HG03439 (cell line): Measurements from ENCODE around the gene MGAT4B.
"Not testable (repeated sequence)": the region's sequence is repeated elsewhere in the genome, so short reads cannot be mapped to it uniquely, and the experiment has no call there.

Experiments used
- ATAC-seq: cut with Tn5 transposase; IDR thresholded peaks from one replicate; pipeline ENCODE4 v1.9.1; 2021; ENCODE audit warnings: mild to moderate bottlenecking, moderate library complexity; ENCODE audit not compliant: unreplicated experiment

The MGAT4B gene

DNA sequence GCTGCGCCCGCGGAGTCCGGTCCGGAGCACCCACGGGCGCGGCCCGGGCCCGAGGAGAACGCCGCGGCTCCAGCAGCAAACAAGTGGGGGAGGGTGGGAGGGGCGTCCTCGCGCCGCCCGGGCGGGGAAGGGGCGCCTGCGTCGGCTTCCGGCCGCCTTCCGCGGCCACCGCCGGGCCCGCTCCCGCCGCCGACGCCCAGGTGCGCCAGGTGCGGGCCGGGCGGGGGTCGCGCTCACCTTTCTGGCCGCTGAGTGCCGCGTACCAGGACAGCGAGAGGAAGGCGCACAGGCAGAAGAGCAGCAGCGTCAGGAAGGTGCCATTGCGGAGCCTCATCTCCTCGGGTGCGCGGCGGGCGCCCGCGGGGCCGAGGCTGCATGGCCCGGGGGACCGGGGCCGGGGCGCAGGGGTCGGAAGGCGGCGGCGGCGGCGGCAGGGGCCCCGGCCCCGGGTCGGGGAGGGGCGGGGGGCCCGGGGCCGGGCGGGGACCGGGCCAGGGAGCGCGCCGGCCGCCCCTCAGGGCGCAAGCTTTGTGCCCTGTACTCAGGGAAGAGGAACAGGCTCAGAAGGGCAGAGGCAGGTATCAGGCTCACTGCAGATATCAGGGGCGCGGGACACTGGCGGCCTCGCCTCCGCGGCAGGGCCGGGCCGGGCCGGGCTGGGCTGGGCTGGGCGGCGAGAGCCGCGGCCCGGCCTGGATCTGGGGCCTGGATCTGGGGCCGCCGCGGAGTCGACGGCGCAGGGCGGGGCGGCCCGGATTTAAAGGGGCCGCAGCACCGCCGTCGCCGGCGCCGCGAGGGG is at the start of gene MGAT4B:
Gene MGAT4B, minus strand, starts transcription at position 617 of the 799 bp plus-strand sequence. Its CDS starts 283 bp downstream, at position 334.
- peak; percentile 53 for ATAC-seq

DNA sequence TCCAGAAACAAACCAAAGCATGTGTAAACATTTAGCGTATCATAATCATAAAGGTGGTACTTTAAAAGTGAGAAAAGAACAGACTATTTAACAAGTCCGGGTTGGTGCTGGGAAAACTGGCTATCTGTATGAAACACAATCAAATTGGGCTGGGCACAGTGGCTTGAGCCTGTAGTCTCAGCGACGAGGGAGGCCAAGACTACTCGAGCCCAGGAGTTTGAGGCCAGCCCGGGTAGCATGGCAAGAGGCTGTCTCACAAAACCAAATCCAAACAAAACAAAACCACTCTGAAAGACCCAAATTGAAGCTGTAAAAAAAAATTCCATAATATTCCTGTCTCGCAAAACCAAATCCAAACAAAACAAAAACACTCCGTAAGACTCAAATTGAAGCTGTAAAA is 47.7 kb upstream of the MGAT4B start:
- no peak for ATAC-seq

DNA sequence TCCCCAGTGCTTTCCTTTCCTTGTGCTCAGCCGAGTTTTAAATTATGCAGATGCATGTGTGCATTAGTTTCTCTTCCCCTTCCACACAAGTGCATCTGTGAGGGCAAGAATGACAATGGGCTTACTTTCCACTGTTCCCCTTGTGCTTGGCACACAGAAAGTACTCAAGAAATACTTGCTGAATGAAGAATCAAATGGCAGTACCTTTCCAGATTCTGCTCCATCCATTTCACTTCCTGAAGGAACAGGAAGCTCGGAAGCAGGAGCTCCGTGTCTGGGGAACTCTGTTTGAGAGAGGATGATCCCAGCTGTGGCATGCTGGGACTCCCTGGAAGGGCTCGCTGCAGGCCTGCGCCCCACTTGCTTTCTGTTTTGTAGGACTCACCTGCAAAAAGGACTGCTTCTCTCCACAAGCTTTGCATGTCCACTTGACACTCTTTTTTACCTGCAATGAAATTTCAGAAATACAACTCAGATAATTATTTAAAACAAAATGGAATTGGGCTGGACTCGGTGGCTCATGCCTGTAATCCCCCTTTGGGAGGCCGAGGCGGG is 46.4 kb upstream of the MGAT4B start:
- ATAC-seq: no peak

DNA sequence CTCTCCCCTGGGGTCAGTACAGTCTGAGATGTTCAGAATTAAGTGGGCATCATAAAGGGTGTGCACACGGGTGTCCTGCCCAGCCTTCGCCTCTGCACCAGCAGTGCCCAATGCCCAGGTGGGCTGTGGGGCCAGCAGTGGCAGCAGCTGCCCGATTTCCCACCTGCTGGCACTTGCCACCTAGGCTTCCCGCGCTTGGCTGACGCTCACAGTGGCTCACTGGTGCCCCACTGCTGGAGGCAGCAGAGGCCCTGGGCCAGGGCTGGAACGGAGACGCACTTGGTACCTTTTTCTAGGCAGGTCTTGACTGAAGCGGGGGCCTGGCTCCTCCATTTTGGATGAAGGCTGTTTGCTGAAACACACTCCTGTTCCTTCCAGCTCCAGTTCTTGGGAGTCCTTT is 35.0 kb upstream of the MGAT4B start:
- ATAC-seq: no peak

DNA sequence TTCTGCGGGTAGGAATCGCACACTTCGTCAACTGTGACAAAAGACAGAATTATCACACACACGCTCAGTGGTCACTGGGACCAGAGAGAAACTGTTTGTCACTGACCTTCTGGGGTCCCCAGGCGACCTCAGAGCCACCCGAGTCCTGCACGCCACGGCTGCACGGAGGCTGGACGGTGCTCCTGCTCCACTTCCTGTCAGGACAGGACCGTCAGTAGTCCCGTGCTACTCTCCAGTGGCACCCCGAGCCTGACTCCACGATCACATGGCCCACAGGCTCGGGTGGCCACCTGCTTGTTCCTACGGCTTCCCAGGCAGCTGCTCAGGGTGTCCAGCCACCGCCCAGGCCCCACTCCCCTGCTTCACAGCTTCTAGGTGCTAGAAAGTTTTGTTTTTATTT is 34.1 kb upstream of the MGAT4B start:
- no peak for ATAC-seq

DNA sequence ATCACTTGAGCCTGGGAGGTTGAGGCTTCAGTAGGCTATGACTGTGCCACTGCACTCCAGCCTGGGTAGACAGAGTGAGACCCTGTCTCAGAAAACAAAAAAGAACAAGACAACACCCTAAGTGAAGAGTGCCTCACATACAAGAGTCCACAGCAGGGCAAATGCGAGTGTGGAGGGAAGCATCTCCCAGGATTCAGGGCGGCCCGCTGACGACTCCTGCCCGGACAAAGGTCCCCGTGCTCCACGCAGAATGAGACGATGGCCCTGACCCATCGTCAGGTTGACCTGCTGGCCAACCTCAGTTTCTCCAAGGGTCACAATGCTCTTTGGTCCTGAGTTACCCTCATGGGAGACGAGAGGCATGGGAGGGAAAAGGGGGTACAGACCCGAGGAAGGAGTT is 33.7 kb upstream of the MGAT4B start:
- ATAC-seq: no peak

DNA sequence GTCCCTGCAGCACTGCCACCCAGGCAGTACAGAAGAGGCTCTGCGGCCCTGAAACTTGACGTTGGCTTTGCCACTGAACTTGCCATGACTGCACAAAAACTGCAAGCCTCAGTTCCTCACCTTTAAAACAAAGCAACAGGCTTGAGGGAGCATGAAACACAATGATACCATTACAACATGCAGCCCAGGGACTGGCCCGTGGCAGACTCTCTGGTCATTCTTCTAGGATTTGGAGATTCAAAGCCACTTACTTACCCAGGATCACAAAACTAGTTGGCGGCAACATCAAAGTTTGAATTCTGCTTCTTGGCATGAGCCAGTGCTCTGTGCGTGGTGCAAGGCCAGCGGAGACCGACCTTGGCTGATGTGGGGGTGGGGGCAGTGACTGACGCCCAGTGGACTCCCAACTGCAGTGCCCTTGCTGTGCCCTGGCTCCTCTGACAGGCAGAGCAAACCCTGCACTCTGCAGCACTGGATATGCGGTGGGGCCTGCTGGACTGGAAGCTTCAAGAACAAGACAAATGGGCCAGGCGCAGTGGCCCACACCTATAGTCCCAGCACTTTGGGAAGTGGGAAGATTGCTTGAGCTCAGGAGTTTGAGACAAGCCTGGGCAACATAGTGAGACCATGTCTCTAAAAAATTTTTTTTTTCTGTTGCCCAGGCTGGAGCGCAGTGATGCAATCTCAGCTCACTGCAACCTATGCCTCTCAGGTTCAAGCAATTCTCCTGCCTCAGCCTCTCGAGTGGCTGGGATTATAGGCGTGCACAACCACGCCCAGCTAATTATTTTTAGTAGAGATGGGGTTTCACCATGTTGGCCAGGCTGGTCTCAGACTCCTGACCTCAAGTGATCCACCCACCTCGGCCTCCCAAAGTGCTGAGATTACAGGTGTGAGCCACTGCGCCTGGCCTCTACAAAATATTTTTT is 32.9 kb upstream of the MGAT4B start:
- ATAC-seq: no peak

DNA sequence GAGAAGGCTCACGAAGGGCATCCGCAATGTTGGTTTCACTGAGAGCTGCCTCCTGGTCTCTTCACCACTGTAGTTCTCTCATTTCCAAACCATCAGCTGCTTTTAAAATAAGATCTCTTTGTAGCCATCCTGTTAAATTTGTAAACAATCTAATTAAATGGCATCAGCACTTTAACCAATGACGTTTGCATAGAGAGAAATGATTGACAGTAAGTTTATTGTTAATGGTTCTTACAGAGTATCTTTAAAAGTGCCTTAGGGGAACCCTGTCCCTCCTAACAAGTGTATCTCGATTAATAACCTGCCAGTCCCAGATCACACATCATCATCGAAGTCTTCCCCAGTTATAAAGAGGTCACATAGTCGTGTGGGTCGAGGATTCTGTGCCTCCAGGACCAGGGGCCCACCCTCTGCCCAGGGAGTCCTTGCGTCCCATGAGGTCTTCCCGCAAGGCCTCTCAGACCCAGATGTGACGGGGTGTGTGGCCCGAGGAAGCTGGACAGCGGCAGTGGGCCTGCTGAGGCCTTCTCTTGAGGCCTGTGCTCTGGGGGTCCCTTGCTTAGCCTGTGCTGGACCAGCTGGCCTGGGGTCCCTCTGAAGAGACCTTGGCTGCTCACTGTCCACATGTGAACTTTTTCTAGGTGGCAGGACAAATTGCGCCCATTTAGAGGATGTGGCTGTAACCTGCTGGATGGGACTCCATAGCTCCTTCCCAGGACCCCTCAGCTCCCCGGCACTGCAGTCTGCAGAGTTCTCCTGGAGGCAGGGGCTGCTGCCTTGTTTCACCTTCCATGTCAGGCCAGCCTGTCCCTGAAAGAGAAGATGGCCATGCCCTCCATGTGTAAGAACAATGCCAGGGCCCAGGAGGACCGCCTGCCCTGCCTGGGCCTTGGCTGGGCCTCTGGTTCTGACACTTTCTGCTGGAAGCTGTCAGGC is 30.7 kb upstream of the MGAT4B start:
- ATAC-seq: no peak

DNA sequence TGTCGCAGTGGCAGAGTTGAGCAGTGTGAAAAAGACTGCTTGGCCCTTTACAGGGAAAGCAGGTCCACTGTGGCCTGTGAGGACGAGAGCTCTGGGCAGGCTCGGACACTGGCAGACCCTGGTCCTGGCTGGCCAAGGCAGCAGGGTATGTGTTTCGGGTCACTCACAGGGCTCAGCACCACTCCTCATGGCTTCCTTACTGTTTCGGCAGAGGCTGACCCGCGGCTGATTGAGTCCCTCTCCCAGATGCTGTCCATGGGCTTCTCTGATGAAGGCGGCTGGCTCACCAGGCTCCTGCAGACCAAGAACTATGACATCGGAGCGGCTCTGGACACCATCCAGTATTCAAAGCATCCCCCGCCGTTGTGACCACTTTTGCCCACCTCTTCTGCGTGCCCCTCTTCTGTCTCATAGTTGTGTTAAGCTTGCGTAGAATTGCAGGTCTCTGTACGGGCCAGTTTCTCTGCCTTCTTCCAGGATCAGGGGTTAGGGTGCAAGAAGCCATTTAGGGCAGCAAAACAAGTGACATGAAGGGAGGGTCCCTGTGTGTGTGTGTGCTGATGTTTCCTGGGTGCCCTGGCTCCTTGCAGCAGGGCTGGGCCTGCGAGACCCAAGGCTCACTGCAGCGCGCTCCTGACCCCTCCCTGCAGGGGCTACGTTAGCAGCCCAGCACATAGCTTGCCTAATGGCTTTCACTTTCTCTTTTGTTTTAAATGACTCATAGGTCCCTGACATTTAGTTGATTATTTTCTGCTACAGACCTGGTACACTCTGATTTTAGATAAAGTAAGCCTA is 29.8 kb upstream of the MGAT4B start:
- ATAC-seq: no peak

DNA sequence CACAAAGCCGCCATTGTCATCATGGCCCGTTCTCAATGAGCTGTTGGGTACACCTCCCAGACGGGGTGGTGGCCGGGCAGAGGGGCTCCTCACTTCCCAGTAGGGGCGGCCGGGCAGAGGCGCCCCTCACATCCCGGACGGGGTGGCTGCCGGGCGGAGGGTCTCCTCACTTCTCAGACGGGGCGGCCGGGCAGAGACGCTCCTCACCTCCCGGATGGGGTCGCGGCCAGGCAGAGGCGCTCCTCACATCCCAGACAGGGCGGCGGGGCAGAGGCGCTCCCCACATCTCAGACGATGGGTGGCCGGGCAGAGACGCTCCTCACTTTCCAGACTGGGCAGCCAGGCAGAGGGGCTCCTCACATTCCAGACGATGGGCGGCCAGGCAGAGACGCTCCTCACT is 28.2 kb upstream of the MGAT4B start:
- not testable (repeated sequence) for ATAC-seq

DNA sequence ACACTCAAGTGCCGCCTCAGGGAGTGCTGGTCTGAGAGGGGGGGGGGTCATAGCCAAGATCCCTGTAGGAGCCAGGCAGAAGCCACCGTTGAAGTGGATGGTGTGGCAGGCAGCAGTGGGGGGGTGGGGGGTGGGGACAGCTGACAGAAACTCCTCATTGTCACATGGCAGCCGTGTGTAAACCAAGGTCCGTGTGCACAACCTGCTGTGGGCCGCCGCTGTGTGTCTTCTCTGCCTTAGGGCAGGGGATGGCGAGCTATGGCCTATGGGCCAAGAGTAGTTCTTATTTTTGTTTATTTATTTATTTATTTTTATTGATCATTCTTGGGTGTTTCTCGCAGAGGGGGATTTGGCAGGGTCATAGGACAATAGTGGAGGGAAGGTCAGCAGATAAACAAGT is 27.5 kb upstream of the MGAT4B start:
- ATAC-seq: no peak

DNA sequence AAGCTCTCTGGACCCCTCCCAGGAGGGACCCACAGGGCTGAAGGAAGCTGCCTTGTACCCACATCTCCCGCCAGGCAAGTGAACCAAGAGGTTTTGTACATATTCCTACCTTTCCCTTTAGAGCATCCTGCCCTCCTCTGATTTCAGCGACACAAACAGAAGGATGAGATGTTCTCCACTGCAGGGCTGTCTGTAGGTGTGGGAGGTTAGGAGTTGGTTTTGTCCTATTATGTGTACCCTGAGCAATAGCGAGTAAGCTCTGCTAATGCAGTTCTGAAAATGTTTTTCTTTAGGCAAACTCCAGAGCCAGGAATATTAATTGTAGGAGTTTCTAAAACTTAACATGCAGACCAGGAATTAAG is 27.0 kb upstream of the MGAT4B start:
- ATAC-seq: no peak

DNA sequence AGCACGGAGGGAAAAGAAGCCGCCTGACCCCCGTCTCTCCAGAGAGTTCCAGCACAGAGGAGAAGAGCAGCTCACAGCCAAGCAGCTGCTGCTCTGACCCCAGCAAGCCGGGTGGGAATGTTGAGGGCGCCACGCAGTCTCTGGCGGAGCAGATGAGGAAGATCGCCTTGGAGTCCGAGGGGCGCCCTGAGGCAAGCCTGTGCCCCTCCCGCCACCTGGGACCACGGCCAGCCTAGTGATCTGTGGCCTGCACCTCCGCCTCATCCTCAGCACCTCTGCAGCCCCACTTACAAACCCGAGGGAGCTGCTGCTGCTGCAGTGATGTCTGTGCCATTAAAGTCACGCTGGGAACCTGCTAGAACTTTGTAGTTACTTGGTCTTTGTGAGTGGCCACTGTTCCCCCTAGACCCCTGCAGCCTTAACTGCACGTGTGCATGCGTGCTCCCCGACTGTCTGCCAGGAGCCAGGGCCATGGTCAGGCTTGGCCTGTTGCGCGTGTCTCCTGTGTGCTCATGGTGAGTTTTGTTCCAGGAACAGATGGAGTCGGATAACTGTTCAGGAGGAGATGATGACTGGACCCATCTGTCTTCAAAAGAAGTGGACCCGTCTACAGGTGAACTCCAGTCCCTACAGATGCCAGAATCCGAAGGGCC is 26.5 kb upstream of the MGAT4B start:
- ATAC-seq: no peak

DNA sequence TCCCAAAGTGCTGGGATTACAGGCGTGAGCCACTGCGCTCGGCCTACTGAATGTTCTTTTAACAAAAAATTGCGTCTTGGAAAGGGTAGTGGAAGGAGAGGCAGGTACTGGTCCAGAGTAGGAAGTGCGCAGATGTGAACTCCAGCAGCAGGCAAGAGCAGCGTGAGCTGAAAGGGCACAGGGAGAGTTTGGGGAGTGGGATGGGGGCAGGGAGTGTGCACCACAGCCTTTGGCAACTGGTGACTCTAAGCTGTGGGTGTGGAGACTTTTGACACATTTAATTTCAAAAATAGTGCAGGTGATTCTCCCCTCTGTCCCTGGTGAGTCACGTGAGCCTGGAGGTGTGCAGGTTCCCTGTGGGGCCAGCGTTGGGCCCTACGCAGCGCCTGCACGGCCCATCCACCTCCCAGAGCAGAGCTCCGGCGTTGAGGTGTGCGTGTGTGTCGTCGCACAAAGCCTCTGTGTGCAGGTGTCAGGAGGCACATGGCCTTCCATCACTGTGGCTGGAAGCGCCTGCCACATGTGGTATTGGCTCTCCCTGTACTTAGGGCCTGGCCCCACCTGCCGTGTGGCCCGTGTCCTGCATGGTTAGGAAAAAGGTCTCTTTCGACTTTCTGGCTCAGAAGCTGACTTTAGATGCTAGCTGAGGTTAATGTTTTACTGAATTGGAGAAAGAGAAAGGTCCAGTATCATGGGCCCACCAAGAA is 25.5 kb upstream of the MGAT4B start:
- no peak for ATAC-seq

DNA sequence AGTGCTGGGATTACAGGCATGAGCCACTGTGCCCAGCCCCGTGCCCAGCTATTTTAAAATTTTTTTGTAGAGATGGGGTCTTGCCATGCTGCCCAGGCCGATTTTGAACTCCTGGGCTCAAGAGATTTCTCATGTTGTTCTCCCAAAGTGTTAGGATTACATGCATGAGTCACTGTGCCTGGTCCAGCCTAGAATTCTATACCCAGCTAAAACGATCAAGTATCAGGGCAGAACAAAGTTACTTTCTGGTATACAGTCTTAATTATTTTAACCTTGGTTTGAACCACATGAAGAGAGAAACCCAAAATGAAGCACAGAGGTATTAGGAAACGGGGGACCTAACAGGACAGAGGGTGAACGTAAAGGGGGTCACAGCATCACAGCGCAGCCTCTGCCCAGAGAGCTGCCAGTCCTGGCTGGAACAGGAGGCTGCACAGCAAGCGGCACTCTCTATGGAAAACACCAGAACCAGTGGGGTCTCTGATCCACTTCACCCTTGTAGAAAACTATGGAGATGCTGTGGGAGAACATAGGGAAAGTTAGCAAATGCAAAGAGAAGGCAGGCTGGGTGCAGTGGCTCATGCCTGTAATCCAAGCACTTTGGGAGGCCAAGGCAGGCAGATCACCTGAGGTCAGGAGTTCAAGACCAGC is 24.3 kb upstream of the MGAT4B start:
- no peak for ATAC-seq

DNA sequence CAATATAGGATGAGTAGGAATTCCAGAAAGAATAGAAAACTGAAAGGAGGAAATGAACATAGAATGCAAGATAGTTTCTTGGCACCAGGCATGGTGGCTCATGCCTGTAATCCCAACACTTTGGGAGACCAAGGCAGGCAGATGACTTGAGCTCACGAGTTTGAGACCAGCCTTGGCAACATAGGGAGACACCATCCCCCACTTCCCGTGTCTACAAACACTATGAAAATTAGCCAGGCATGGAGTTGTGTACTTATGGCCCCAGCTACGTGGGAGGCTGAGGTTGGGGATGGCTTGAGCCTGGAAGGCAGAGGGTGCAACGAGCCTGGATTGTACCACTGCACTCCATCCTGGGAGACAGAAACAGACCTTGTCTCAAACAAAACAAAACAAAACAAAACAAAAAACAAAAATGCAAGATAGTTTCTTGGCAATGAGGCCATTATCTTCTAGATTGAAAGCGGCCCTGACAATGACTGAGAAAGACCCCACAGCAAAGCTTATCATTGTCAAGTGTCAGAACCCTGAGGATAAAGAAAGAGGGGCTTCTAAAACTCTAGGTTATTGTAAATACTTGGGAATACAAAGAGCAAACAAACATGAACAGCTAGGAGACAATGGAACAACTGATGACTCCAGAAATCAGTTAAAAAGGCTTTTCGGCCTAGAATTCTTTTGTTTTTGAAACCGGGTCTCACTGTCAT is 23.2 kb upstream of the MGAT4B start:
- ATAC-seq: no peak

DNA sequence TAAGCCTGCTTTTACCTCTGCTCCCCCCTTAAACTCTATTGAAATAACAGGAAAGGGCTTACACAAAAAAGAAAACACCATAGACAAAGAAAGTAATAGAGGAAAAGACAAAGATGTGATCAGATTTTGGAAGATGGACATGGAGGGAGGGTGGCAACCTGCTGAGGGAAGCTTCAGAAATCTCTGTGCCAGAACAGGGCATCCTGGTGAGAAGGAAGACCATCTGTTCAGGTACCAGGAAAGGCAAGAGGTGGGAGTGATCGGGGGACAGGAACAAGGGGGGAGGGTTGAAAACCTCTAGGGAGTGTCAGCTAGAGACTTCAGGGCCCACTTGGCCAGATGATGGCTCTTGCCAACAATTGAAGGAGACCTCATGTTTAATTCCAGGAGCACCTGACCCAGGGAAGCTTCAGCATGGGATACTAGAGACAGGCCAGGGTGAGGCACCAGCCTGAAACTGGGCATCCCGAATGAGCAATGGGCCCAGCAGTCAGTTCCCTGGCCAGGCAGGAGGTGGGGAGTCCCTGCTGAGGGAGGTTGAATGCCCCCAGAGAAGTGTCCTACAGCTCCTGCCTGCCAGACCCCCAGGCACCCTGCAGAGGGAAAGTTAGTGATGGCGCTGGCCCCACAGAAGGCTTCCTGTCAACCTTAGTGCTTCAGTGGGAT is 22.2 kb upstream of the MGAT4B start:
- no peak for ATAC-seq
